Astrocyte (in vitro differentiated cells and primary cell): ENCODE data around the gene MEDAG.

Experiments used
- CTCF ChIP-seq: IDR thresholded peaks from 2 replicates; pipeline ENCODE4 v1.5.1; 2011; ENCODE audit warnings: low read depth, mild to moderate bottlenecking, inconsistent platforms, low read length, moderate library complexity; ENCODE audit not compliant: insufficient read depth
- EZH2 ChIP-seq: IDR thresholded peaks from 2 replicates; pipeline ENCODE4 v1.6.1; 2012; ENCODE audit warnings: mild to moderate bottlenecking, low read length, inconsistent platforms; ENCODE audit not compliant: insufficient read depth

- TF ChIP-seq CTCF (no peak), EZH2 (no peak)
Measured at GRCh38 chr13:30916991-30917390, 10.9 kb downstream of the MEDAG start.
